Sigmoid colon (tissue), 3 donors: ENCODE measurements around the gene PDE4D.

Experiments used
- CTCF ChIP-seq, 4 experiments: fragments of 450-650 bp in 3 of 4; fragments of 200-600 bp in 1 of 4; IDR thresholded peaks; one replicate each; pipeline ENCODE4 v1.5.1; 2016 to 2019; ENCODE audit warnings: antibody characterized with exemption in 4 of 4, mild to moderate bottlenecking in 3 of 4, moderate library complexity in 2 of 4
- POLR2A ChIP-seq, 2 donors: fragments of 450-650 bp; IDR thresholded peaks; one replicate each; pipeline ENCODE4 v1.6.1; 2016; ENCODE audit warnings: antibody characterized with exemption in 2 of 2, mild to moderate bottlenecking in 2 of 2, moderate library complexity in 2 of 2

GRCh38 chr5:59005934-59006701 lies 887.4 kb downstream of the PDE4D start:
- TF ChIP-seq CTCF (IDR thresholded peaks at IDR 0.05) = no peak
- no peak for TF ChIP-seq POLR2A (IDR thresholded peaks at IDR 0.05)
